HK-2 (cell line): ENCODE results near the gene TCEA3.
A peak's percentile ranks its signal among the peaks of the same experiment; 100 is the strongest.

Experiments
- DNase-seq: peaks from one replicate; pipeline ENCODE4 v3.0.0-alpha.2; 2018; ENCODE audit not compliant: unreplicated experiment

The TCEA3 gene

GRCh38 chr1:23424293-23425192 is at the start of gene TCEA3:
TCEA3 (minus strand) TSS chr1:23424748; CDS start chr1:23424633, 115 bp downstream.
- DNase-seq, result peak; percentile 61

GRCh38 chr1:23473037-23473800 is 48.7 kb upstream of the TCEA3 start:
- peak; percentile 47 for DNase-seq

- DNase-seq, result no peak
These were observed 47.9 kb upstream of the TCEA3 start for GRCh38 chr1:23472351-23473036.

GRCh38 chr1:23471473-23472075 is 47.0 kb upstream of the TCEA3 start:
- DNase-seq, result no peak

GRCh38 chr1:23470282-23471070 is 45.9 kb upstream of the TCEA3 start:
- no peak for DNase-seq

- DNase-seq, result no peak
These were observed 44.9 kb upstream of the TCEA3 start for GRCh38 chr1:23469372-23469982.

- DNase-seq, result no peak
These were observed 42.0 kb upstream of the TCEA3 start for GRCh38 chr1:23466423-23466989.

- no peak for DNase-seq
These were observed 38.7 kb upstream of the TCEA3 start for GRCh38 chr1:23463286-23463685.

GRCh38 chr1:23462766-23463165 is 38.2 kb upstream of the TCEA3 start:
- no peak for DNase-seq

GRCh38 chr1:23461050-23461449 is 36.5 kb upstream of the TCEA3 start:
- DNase-seq, result no peak

- DNase-seq, result no peak
These were observed 36.0 kb upstream of the TCEA3 start for GRCh38 chr1:23460519-23460918.

- DNase-seq, result no peak
These were observed 34.8 kb upstream of the TCEA3 start for GRCh38 chr1:23459338-23459757.

- no peak for DNase-seq
These were observed 31.7 kb upstream of the TCEA3 start for GRCh38 chr1:23456226-23456625.

GRCh38 chr1:23453455-23454000 is 29.0 kb upstream of the TCEA3 start:
- no peak for DNase-seq

GRCh38 chr1:23452011-23452411 is 27.5 kb upstream of the TCEA3 start:
- no peak for DNase-seq

- DNase-seq, result no peak
These were observed 26.9 kb upstream of the TCEA3 start for GRCh38 chr1:23451441-23451840.

- DNase-seq, result no peak
These were observed 26.3 kb upstream of the TCEA3 start for GRCh38 chr1:23450894-23451293.

- no peak for DNase-seq
These were observed 25.4 kb upstream of the TCEA3 start for GRCh38 chr1:23449958-23450357.

- DNase-seq, result no peak
These were observed 24.8 kb upstream of the TCEA3 start for GRCh38 chr1:23449306-23449705.

- DNase-seq, result no peak
These were observed 24.3 kb upstream of the TCEA3 start for GRCh38 chr1:23448846-23449245.
